ENCODE results near the gene ZNF784.
A peak's percentile ranks its signal among the peaks of the same experiment; 100 is the strongest.
"Not testable (repeated sequence)": the region's sequence is repeated elsewhere in the genome, so short reads cannot be mapped to it uniquely, and the experiment has no call there.

Gene ZNF784

DNA sequence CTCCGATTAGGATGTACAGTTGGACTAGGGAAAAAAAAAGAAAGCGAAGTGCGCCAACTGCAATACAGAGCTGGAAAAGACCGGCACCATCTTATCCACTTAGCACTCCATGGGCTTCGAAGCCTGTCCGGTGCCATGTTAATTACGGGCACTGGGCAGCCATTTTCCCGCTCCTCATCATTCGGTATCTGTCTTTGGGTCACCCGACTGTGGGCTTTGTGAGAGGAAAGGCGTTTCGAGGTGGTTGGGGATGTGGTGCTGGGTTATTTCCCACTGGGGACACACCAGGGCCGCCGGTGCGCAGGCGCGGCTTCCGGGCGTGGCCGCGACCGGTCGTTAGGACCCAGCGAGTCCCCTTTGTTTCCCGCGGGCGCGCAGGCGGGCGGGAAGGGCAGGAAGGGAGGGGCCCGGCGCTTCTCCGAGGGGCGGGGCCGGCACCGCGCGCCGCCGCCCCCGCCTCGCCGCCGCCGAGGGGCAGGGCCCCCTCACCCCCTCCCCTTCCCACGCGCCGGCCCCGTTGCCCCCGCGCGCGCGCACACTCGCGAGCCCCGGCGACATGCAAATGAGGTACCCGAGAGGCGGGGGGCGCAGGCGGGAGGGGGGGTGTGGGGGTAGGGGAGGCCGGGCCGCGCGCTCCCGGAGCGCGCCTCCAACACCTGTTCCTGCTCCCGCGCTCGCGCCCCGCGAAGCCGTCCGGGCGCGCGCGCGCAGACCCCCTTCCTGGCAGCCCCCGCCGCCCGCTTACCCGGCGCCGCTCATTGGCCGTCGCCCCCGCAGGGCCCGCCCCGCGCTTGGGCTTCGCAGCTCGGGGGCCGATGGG lies 24.3 kb downstream of the ZNF784 start, which contains the start of gene ZNF524:
TSS of gene ZNF524 (plus strand) at position 447 of the 820 bp plus-strand sequence. CDS start 1,825 bp downstream, outside the sequence.
- DNase-seq: peak; percentile 92

- DNase-seq: peak; percentile 95
These were observed 24.9 kb downstream of the ZNF784 start, which contains the start of gene FIZ1 for GRCh38 chr19:55599468-55599841. Gene FIZ1, minus strand, starts transcription at chr19:55599517. Its CDS starts 1,652 bp downstream, at chr19:55597865.

GRCh38 chr19:55598719-55599467 lies 25.5 kb downstream of the ZNF784 start:
- peak; percentile 75 for DNase-seq

DNA sequence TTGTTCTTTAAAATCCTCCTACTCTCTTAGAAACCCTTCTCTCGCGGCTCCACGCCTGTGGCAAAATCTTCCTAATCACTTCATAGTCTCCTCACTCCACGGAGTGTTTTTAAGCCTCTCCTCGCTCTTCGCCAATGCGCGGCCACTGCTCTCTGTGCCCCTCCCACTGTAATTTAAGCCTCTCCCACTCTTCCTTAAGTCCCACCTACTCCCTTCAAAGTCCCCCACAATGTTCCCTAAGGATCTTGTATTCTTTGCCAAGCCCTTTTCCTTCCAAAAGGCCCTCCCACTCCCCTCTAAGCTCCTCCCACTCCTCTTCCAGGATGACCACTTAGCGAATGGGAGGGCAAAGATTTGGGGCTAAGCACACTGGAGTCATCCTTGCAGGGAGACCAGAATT lies 26.3 kb downstream of the ZNF784 start:
- DNase-seq: no peak

DNA sequence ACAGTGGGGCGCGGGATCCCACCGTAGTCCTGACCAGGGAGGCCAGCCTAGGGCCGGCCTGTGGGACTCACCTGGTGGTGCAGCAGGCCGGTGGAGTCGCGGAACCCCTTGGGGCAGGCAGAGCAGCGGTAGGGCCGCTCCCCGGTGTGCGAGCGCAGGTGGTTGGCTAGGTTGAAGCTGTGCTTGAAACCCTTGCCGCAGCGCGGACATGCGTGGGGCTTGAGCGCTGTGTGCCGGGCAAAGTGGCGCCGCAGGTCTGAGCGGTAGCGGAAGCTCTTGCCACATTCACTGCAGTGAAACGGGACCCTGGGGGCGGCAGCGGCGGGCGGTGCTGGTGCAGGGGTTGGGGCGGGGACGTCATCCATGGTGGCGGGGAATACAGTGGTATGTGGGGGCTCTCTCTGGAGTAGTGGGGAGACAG lies 26.9 kb downstream of the ZNF784 start:
- no peak for DNase-seq

DNA sequence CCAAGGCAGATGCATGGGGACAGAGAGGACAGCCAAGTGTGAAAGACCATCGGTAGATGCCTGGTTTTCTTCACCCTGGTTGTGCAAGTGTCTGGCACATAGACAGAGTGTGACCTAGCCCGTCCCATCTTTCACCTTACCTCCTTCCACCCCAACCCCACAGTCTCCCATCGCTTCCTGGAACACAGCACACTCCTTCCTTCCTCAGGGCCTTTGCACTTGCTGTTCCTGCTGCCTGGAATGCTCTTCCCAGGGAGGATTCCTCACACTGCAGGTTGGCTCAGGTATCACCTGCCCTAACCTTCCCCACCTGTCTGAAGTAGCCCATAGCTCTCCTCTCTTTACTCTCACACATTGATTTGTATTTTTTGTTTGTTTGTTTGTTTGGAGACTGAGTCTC lies 28.1 kb downstream of the ZNF784 start:
- DNase-seq: no peak

- no peak for DNase-seq
These were observed 29.3 kb downstream of the ZNF784 start for GRCh38 chr19:55594996-55595545.

DNA sequence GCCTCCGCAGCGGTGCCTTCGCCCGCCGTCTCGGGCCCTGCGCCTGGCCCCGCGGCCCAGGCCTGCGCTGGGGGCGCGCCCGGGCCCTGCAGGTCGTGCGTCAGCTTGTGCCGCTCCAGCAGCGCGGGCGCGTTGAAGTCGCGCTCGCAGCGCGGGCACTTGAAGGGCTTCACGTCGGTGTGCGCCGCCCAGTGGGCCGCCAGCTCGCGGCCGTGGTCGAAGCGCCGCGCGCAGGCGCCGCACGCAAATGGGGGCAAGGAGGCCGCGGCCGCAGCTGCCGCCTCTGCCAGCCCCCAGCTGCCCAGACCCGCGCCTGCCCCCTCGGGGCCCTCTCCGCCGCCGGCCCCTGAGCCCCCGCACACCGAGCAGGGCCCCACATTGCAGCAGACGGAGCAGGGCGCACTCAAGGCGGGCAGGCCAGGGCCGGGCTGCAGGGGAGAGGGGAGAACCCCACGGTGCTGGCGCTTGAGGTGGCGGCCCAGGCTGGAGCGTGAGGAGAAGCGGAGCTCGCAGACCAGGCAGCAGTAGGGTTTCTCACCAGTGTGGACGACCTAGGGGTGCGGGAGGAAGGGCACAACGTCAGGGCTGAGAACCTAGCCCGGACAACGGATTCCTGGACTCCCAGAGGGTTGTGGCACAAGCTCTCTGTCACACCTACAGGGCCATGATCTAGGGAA lies 31.1 kb downstream of the ZNF784 start:
- no peak for DNase-seq

- no peak for DNase-seq
These were observed 31.8 kb downstream of the ZNF784 start for GRCh38 chr19:55592391-55593090.

DNA sequence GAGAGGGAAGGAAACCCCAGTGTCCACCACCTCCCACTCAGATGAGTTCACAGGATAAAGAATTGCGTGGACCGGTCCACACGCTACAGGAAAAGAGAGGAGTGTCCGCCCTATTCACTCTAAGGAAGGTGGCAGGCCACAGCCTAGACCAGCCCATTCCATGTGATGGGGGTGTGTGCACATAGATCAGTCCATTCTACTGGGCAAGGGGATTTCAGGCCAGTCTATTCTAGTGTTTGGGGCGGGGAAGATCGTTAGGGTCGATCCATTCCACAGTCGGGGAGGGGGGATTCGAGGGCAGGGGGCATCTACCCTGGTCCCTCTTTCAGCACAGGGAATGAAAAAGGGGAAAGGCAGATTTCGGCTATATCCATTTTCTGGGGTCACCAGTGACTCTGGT lies 32.8 kb downstream of the ZNF784 start:
- no peak for DNase-seq

GRCh38 chr19:55590617-55591016 lies 33.7 kb downstream of the ZNF784 start:
- no peak for DNase-seq

GRCh38 chr19:55590109-55590508 lies 34.3 kb downstream of the ZNF784 start:
- no peak for DNase-seq

- DNase-seq: no peak
These were observed 35.6 kb downstream of the ZNF784 start for GRCh38 chr19:55588738-55589137.

DNA sequence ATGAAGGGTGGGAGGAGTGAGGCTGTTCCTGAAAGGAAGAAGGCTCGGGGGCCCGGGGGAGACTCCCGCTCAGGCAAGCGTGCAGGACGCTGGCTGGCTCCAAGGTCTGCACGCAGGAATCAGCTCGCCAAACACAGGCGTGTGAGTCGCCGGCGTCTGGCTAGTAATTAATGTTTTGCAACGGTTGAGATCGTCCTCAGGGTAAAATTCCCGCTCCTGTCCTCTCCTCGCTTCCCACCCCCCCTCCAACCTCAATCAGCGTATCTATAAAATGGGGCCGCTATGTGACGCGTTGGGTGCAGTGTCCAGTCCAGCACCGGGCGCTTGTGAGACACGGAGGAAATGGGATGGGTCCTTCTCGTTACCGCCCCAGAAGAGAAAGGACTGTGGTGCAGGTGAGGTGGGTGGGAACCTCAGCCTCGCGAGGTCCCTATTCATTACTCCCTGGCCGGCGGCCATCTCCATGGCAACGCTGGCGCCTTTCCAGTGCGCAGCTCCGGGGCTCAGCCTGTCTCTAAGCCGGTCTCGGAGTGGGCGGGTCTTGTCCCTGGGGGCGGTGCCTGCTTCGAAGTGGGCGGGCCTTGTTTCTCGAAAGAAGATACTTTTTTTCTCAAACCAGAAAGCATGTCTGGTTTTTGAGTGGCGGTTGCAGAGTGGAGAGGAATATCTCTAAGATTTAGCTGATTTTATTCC lies 37.2 kb downstream of the ZNF784 start:
- peak; percentile 78 for DNase-seq

DNA sequence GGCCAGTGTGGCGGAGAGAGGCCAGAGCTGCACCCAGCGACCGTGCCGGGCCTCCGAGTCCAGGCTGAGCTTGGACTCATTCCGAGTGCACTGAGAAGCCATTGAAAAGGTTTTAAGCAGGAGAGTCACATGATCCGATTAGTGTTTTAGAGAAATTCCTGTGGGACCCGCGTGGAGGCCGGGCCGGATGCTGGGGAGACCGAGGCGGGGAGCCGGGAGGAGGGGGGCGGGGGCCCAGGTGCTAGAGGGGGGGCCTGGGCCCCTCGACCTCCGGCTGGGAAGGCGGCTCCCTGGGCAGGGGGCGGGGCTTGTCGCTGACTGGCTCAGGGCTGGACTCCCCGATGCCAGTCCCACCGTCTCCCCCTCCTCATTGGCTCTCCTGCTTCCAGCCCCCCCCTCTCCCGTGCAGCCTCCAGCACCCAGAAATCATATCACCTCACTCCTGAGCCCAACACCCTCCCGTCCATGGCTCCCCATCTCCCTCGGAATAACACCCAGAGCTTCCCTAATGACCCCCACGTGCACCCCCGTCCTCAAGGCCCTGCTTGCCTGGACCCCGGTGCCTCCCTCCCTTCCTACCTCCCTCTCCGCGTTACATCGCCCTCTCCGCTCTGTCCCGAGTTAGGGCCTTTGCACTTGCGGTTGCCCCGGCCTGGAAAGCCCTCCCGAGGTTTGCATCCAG lies 38.6 kb downstream of the ZNF784 start:
- DNase-seq: peak; percentile 14

DNA sequence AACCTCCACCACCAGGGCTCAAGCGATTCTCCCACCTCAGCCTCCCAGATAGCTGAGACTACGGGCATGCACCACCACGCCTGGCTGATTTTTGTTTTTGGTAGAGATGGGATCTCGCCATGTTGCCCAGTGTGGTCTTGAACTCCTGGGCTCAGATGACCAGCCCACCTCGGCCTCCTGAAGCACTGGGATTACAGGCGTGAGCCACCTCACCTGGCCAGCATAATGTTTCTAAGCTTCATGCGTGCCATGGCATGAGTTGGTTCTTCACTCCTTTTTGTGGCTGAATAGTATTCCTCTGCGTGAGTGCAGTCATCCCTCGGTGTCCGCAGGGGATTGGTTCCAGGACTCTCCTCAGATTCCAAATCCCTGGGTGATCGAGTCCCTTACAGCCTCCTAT lies 39.5 kb downstream of the ZNF784 start:
- DNase-seq: no peak

- DNase-seq: not testable (repeated sequence)
These were observed 40.5 kb downstream of the ZNF784 start for GRCh38 chr19:55583897-55584296.

DNA sequence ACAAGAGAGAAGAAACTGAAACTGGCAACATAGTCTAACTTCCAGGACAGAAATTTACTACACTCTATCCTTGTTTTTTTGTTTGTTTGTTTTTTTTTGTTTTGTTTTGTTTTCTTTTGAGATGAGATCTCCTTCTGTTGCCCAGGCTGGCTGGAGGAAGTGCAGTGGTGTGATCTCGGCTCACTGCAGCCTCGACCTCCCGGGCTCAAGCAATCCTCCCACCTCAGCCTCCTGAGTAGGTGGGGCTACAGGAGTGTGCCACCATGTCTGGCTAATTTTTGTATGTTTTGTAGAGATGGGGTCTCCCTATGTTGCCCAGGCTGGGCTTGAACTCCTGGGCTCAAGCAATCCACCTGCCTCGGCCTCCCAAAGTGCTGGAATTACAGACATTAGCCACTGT lies 42.1 kb downstream of the ZNF784 start:
- DNase-seq: not testable (repeated sequence)

- no peak for DNase-seq
These were observed 42.5 kb downstream of the ZNF784 start for GRCh38 chr19:55581823-55582223.

DNA sequence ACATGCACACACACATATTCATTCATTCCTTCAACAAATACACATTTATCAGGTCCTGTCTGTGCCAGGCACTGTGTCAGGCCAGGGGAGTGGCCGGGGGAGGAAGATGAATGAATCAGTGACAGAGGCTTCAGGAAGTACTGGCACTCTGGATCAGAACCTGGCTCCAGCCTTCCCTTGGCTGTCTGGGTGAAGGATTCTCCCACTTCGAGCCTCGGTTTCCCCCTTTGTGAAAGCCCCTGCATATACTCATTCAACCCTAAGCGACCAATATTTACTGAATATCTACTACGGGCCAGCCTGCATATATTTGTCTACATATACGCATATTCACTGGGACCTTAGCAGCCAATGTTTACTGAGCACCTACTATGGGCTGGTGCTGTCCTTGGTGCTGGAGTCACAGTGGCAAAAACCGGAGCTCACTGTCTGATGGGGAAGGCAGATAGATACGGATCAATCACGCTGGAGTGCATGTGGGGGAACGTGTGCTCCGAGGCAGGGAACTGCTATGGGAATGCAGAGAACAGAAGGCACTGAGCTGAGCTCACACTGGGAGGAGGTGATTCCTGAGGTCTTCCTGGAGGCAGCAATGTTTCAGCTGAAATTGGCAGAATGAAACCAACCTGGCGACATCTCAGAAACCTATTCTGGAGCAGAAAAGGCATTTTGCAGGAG lies 43.1 kb downstream of the ZNF784 start:
- DNase-seq: no peak

Measured in DMS 273 treated with DMSO at 0.1 percent for 48 hours (cell line).